HFF-Myc (cell line): ENCODE data around the gene ADARB1.

Experiments used
- DNase-seq: peaks from one replicate; pipeline ENCODE4 v3.0.0-alpha.2; 2011; ENCODE audit warnings: low read depth; ENCODE audit errors: extremely low read depth
- H3K4me3 ChIP-seq: replicated peaks from 2 replicates; pipeline ENCODE4 v1.5.1; 2011; ENCODE audit warnings: low read depth, mild to moderate bottlenecking, control low read depth, low read length
- TF ChIP-seq, protein P1 (sequence below): IDR thresholded peaks from 2 replicates; pipeline ENCODE4 v1.5.1; 2012; ENCODE audit warnings: mild to moderate bottlenecking, low read depth, low read length, control low read depth; ENCODE audit errors: missing control alignments

ADARB1 gene

DNA sequence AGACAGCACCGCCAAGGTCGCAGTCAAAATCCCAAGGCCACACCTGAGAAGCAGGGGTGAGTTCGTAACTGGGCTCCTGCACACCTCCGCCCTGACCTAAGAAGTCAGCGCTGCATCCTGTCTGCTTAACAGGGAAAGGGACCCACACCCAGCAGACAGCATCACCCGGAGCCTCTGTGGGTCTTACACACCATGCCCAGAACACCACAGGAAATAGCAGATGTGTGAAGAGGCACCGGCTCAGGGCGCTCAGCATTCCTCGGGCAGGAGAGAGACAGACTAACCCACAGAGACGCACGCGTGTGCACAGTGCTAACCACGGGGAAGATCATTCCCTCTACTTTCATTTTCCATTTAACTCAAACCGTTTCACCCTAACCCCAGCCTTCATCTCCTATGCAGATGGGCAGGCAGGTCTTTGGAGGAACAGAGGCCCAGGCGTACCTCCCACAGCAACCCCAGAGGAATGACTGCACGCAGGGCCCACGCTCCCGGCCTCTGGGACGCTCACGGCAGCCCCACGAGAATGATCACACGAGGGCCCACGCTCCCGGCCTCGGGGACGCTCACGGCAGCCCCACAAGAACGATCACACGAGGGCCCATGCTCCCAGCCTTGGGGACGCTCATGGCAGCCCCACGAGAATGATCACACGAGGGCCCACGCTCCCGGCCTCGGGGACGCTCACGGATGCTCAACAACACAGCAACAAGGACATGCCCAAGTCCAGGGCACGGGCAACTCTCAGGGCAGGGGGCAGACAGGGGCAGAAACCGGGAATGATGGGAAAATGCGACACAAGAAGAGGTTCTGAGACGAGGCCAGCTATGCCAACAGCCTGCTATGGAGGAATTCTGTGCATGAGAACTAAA is 192.4 kb downstream of the ADARB1 start:
- no peak overlapping the region for H3K4me3 ChIP-seq
- DNase-seq = no peak
- TF ChIP-seq, protein P1, sequence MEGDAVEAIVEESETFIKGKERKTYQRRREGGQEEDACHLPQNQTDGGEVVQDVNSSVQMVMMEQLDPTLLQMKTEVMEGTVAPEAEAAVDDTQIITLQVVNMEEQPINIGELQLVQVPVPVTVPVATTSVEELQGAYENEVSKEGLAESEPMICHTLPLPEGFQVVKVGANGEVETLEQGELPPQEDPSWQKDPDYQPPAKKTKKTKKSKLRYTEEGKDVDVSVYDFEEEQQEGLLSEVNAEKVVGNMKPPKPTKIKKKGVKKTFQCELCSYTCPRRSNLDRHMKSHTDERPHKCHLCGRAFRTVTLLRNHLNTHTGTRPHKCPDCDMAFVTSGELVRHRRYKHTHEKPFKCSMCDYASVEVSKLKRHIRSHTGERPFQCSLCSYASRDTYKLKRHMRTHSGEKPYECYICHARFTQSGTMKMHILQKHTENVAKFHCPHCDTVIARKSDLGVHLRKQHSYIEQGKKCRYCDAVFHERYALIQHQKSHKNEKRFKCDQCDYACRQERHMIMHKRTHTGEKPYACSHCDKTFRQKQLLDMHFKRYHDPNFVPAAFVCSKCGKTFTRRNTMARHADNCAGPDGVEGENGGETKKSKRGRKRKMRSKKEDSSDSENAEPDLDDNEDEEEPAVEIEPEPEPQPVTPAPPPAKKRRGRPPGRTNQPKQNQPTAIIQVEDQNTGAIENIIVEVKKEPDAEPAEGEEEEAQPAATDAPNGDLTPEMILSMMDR = no peak

DNA sequence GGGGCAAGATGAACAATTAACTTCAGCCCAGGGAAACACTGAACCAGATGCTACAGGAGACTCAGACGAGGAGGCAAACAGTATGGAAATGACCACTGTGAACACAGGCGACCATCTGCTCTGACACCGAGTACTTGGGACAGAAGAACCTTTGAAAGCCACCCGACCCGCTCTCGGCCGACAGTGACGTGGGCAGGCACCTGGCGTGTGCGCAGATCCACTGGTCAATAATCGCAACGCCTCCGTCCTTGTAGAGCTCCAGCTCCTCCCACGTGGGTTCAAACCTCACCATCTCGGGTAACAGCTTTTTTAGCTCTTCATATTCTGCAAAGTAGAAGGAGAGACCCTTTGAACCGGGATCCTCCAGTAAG is 193.0 kb downstream of the ADARB1 start:
- H3K4me3 ChIP-seq = no peak overlapping the region
- DNase-seq = no peak
- TF ChIP-seq, protein P1 = no peak

DNA sequence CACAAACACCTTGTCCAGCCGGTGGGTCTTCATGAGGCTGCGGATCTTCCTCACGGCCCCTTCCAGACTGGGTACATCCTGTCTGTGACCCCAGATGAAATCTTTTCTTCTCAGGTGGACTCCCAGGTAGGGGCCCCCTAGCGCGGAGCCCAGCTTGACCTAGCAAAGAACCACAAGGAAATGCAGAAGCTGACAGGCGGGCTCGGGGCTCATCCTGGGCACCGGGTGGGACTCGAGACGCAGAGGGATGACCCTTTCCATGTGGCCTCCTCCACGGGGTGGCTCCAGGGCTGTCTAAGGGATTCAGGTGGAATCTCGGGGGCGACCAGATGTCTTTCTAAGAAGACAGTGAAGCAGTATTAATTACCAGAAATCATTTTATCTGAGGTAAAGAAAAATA is 195.5 kb downstream of the ADARB1 start:
- TF ChIP-seq, protein P1 = no peak
- DNase-seq = no peak
- no peak overlapping the region for H3K4me3 ChIP-seq

DNA sequence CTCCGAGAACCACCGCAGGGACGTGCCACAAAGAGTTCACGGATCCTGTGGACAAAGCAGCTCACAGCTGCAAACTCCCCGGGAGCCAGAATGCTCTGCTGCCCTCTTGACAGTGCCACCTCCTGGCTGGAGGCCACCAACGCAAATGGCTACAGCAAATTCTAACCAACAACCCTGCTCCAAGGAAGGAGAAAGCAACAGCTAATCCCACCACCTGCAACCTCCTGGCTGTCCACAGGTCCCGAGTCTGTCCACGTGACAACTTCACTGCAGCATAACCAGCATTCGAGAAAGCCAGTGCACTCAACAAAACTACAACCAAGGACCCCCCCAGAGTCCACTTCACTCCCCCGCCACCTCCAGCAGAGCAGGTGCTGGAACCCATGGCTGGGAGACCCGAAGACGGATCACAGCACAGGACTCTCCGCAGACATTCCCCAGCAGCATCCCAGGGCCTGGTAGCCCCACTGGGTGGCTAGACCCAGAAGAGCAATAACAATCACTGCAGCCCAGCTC is 196.0 kb downstream of the ADARB1 start:
- no peak overlapping the region for H3K4me3 ChIP-seq
- no peak for DNase-seq
- TF ChIP-seq, protein P1 = peak; percentile 25
